Body of pancreas (tissue), 4 donors: ENCODE results near the gene OR4F15. TPM values are rescaled to one million over a fixed set of nuclear protein-coding genes. Genes with fewer than 3 reads are reported as not detected.
"Not testable (repeated sequence)": the region's sequence is repeated elsewhere in the genome, so short reads cannot be mapped to it uniquely, and the experiment has no call there.

Experiments used
- ATAC-seq: fragments of 150-250 bp; one replicate; pipeline ENCODE4 v1.9.1; 2016
- DNase-seq, 4 donors: peaks; one replicate each; pipeline ENCODE4 v3.0.0-alpha.2; 2019
- H3K27ac ChIP-seq, 4 donors: fragments of 200-600 bp; sonication (generic); 1 replicate in 3 of 4; 2 replicates in 1 of 4; pipeline versions ENCODE4 v1.5.1 to v1.6.1; 2016 to 2019; ENCODE audit warnings: mild to moderate bottlenecking in 1 of 4, mixed read lengths in 1 of 4, moderate library complexity in 1 of 4
- H3K27me3 ChIP-seq, 2 donors: fragments of 200-600 bp; sonication (generic); one replicate each; pipeline ENCODE4 v1.6.0; 2016; ENCODE audit warnings: mild to moderate bottlenecking in 1 of 2
- H3K36me3 ChIP-seq, 2 donors: fragments of 200-600 bp; sonication (generic); replicated peaks in 1 of 2; 2 replicates each; pipeline ENCODE4 v1.5.1; 2016; ENCODE audit warnings: low read depth in 2 of 2; ENCODE audit not compliant: insufficient read depth in 1 of 2
- H3K4me1 ChIP-seq: fragments of 200-600 bp; sonication (generic); one replicate; pipeline ENCODE4 v1.6.0; 2016
- H3K4me3 ChIP-seq, 2 donors: fragments of 200-600 bp; sonication (generic); 1 replicate in 1 of 2; 2 replicates in 1 of 2; pipeline ENCODE4 v1.5.1; 2016 to 2019
- H3K9me3 ChIP-seq, 3 donors: fragments of 200-600 bp; sonication (generic); 1 replicate in 2 of 3; 2 replicates in 1 of 3; pipeline ENCODE4 v1.5.1; 2016
- CTCF ChIP-seq, 7 experiments: fragments of 450-650 bp in 4 of 7; fragments of 200-600 bp in 3 of 7; sonication (generic) in 3 of 7; IDR thresholded peaks; one replicate each; pipeline ENCODE4 v1.5.1; 2016 to 2019; ENCODE audit warnings: antibody characterized with exemption in 7 of 7
- POLR2A ChIP-seq, 3 donors: fragments of 450-650 bp; IDR thresholded peaks; one replicate each; pipeline ENCODE4 v1.6.1; 2016; ENCODE audit warnings: antibody characterized with exemption in 3 of 3, mild to moderate bottlenecking in 2 of 3
- whole genome bisulfite sequencing, 2 donors: methylation state at CpG; one replicate each; pipeline ENCODE4 v1.1.5; 2017; 5-methylcytosine and 5-hydroxymethylcytosine counted together
- intact Hi-C: fragments of 100-400 bp; cut with DNase I; formaldehyde crosslinking; loops from one replicate; pipeline ENCODE4 v1.15.1; 2023
- total RNA-seq, 2 donors: library from RNA; depleted of rRNA; stranded (reverse); fragments of >200 nt; gene quantifications; one replicate each; pipeline ENCODE4 v1.1.0, GENCODE V29; 2016

The OR4F15 gene, protein sequence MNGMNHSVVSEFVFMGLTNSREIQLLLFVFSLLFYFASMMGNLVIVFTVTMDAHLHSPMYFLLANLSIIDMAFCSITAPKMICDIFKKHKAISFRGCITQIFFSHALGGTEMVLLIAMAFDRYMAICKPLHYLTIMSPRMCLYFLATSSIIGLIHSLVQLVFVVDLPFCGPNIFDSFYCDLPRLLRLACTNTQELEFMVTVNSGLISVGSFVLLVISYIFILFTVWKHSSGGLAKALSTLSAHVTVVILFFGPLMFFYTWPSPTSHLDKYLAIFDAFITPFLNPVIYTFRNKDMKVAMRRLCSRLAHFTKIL
- total RNA-seq, result not detected

GRCh38 chr15:101811902-101812301 is at the start of gene OR4F15:
OR4F15 (plus strand) TSS chr15:101812202; CDS start chr15:101818187, 5,985 bp downstream.
- Histone ChIP-seq H3K9me3 (no peaks in the 10 kb centered on the region), H3K4me1 (no peaks in the 10 kb centered on the region), H3K4me3 (no peak within 1 kb of the TSS), H3K36me3 (no peaks in the 10 kb centered on the region), H3K27me3 (no peaks in the 10 kb centered on the region), H3K27ac (no peak within 1 kb of the TSS)
- intact Hi-C loops, result no loop called here
- no peak for DNase-seq
- ATAC-seq, result no peak
- TF ChIP-seq POLR2A (IDR thresholded peaks at IDR 0.05) (no peak), CTCF (IDR thresholded peaks at IDR 0.05) (no peak)

- 80 to 87% methylated on average over 9 to 23 of the region's 23 CpGs for WGBS, 2 donors
- H3K9me3 ChIP-seq, H3K4me1 ChIP-seq, ATAC-seq, H3K4me3 ChIP-seq, H3K36me3 ChIP-seq, intact Hi-C loops, DNase-seq, H3K27me3 ChIP-seq, H3K27ac ChIP-seq: not testable (repeated sequence)
Observed at GRCh38 chr15:101764669-101765339, 47.2 kb upstream of the OR4F15 start.

DNA sequence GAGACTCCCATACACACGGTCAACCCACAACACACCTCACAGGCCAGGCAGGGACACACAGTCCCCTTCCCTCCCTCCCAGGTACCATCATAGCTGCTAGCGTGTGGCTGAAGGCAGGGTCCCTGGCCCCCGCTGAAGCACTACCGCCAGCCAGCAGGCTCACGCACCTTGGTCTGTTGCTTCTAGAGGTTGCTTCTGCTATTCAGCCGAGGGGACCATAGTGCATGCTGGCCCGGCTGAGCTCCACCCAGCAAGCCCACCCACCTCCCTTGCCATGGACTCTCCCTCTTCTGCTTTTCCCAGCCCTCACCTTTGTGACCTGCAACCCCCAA is 46.7 kb upstream of the OR4F15 start:
- H3K4me1 ChIP-seq, H3K36me3 ChIP-seq, H3K9me3 ChIP-seq, intact Hi-C loops, H3K27ac ChIP-seq, ATAC-seq, H3K27me3 ChIP-seq, DNase-seq, H3K4me3 ChIP-seq: not testable (repeated sequence)
- WGBS, 2 donors, result 90% methylated on average over 7 of the region's 7 CpGs; no CpG with 5 or more reads in 1 of the 2 donors

GRCh38 chr15:101765772-101766456 is 46.1 kb upstream of the OR4F15 start:
- no peak for ATAC-seq
- intact Hi-C loops, result no loop called here

DNA sequence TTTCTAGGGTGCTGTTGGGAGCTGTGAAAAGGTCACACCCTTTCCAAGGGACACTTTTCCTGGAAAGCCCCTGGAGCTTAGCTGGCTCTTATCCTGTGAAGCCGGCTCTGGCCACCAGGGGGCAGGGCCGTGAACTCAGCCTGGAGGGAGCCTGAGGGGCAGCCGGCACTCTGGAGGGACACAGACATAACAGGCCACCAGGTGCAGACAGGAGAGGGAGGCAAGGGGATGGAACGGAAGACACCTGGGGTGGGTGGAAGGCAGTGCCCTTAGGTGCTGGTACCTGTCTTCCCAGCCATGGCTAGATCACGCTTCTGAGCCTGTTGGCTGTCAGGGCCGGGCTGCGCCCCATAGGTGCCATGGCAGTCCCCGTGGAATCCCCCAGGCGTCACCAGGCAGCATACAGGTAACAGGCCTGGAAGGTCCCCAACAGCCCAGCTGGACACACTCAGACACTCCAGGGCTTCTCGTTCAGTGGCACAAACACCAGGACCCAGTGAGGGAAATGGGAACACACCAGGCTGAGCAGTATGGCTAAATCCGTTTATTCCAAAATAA is 44.8 kb upstream of the OR4F15 start:
- H3K27ac ChIP-seq, ATAC-seq, H3K9me3 ChIP-seq, intact Hi-C loops, H3K4me3 ChIP-seq, H3K4me1 ChIP-seq, H3K36me3 ChIP-seq, DNase-seq, H3K27me3 ChIP-seq: not testable (repeated sequence)
- WGBS, 2 donors, result 73 to 89% methylated on average over 5 to 7 of the region's 11 CpGs
- TF ChIP-seq CTCF (IDR thresholded peaks at IDR 0.05), result peak in 2 of 7 experiments; percentile 12 to 17

More at GRCh38 chr15:101765772-101766456, 46.1 kb upstream of the OR4F15 start:
- Histone ChIP-seq H3K4me3 (no peak overlapping the region), H3K9me3 (no peaks in the 10 kb centered on the region), H3K36me3 (no peaks in the 10 kb centered on the region), H3K27ac (no peak overlapping the region), H3K4me1 (no peaks in the 10 kb centered on the region), H3K27me3 (no peaks in the 10 kb centered on the region)
- TF ChIP-seq CTCF (IDR thresholded peaks at IDR 0.05) (no peak), POLR2A (IDR thresholded peaks at IDR 0.05) (no peak)
- no peak for DNase-seq
- WGBS, 2 donors, result 76 to 82% methylated on average over 11 to 15 of the region's 15 CpGs
